Thyroid gland (tissue), 4 donors: Measurements from ENCODE around the gene SLC9A1.

ENCODE experiments used
- POLR2A ChIP-seq, 2 donors: fragments of 450-650 bp; IDR thresholded peaks; one replicate each; pipeline ENCODE4 v1.6.1; 2017; ENCODE audit warnings: antibody characterized with exemption in 2 of 2, mild to moderate bottlenecking in 2 of 2, moderate library complexity in 1 of 2
- TF ChIP-seq, protein P1 (sequence below), 6 experiments: fragments of 200-600 bp in 3 of 6; fragments of 450-650 bp in 3 of 6; sonication (generic) in 3 of 6; IDR thresholded peaks; one replicate each; pipeline ENCODE4 v1.5.1; 2016 to 2019; ENCODE audit warnings: antibody characterized with exemption in 6 of 6, mild to moderate bottlenecking in 2 of 6, inconsistent platforms in 1 of 6, moderate library complexity in 1 of 6

DNA sequence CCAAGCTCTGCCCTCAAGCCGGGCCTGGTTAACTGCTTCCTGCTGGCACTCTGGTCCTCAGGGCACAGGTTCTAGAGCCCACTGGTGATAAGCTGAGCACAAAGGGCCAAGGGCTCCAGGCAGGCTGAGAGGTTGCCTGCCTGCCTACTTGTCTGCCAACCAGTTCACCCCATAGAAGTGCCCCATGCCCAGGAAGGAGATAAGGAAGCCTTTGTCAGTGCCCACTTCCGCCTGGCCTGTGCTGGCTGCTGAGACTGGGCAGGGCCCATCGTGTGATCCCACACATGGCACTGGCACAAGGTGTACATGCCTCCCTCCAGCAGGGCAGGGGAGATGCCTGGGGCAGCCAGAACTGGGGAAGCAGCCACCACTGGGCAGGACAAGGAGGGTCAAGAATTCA lies 24.1 kb downstream of the SLC9A1 start:
- TF ChIP-seq, protein P1, sequence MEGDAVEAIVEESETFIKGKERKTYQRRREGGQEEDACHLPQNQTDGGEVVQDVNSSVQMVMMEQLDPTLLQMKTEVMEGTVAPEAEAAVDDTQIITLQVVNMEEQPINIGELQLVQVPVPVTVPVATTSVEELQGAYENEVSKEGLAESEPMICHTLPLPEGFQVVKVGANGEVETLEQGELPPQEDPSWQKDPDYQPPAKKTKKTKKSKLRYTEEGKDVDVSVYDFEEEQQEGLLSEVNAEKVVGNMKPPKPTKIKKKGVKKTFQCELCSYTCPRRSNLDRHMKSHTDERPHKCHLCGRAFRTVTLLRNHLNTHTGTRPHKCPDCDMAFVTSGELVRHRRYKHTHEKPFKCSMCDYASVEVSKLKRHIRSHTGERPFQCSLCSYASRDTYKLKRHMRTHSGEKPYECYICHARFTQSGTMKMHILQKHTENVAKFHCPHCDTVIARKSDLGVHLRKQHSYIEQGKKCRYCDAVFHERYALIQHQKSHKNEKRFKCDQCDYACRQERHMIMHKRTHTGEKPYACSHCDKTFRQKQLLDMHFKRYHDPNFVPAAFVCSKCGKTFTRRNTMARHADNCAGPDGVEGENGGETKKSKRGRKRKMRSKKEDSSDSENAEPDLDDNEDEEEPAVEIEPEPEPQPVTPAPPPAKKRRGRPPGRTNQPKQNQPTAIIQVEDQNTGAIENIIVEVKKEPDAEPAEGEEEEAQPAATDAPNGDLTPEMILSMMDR (IDR thresholded peaks at IDR 0.05): no peak
- no peak for TF ChIP-seq POLR2A (IDR thresholded peaks at IDR 0.05)
